Hematopoietic multipotent progenitor cell treated with erythropoietin and hydrocortisone succinate and interleukin-3 and kit ligand, for 17 days (in vitro differentiated cells): Measurements from ENCODE around the gene LVRN.

Source experiments
- DNase-seq: peaks from one replicate; pipeline ENCODE4 v3.0.0-alpha.2; 2015; ENCODE audit warnings: low spot score

LVRN gene

GRCh38 chr5:115961381-115962238, 665 bp upstream of the LVRN start:
- DNase-seq: no peak

GRCh38 chr5:115962565-115963402, 509 bp downstream of the LVRN start:
- no peak for DNase-seq

DNA sequence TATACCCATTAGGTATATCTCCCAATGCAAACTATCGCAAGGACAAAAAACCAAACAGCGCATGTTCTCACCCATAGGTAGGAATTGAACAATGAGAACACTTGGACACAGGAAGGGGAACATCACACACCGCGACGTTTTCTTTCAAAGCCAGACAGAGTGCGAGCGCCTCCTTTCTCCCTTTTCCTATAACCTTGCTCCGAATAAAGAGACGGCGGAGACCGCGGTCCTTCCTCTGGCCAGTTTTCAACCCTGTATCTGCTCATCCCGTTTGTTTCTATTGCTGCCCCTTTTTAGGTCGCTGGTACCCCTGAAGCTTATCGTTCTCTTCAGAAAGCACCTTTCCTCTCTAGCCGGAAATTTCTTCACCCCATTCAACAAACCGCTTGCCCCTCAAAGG, 1.3 kb downstream of the LVRN start:
- no peak for DNase-seq

DNA sequence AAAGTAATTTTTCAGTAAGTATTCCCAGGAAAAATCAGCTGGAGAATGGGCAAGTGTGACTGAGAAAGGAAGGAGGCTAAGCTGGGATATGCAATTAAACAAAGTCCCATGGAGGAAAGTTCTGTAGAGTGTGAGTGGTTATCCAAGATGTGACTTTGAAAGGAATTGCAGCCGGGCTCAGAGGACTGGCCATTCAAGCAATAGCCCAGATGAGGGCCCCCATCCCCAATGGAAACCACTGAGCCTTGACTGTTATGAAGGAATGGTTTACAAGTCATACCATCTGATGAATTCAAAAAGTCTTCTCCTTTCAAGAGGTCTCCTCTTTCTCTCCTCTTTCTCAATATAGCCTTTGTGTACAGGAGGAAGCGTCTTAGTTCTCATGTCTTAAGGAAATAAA, 6.5 kb downstream of the LVRN start:
- DNase-seq: no peak

GRCh38 chr5:115977096-115977495, 14.8 kb downstream of the LVRN start:
- no peak for DNase-seq

DNA sequence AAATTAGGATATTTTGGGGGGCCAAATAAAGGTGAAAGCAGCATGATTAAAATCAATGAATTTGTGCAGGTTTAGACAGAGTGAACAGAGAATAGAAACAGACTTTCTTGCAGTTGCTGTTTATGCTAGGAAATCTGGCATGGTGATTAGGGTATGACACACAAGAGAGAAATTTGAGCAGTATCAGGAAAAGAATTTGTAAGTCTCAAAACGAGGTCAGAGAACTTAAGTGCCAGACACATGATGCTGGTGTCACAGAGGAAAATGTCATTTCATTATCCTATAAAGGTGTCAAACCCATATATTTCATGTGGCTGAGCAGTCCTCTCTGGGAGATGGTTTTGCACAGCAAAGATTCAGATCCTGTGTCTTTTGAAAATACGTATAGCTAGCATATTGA, 15.7 kb downstream of the LVRN start:
- no peak for DNase-seq

DNA sequence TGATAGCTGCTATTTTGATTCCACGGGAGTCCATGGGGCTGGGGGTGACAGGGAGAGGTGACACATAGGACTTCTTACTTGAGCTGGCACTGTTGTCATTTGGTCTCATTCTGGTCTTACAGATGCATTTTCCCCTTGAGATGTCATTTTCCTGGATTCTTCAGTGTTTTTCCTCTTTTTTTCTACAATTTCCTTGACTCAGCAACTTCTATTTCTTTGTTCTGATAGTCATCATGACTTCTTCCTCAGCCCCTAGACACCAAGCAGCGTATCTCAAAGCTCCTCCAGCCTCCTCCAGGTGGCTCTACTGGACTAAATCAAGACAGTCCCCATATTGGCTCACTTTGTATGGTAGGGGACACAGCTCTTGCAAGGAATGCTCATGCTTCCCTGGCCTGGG, 16.5 kb downstream of the LVRN start:
- no peak for DNase-seq

GRCh38 chr5:115979201-115980041, 17.1 kb downstream of the LVRN start:
- no peak for DNase-seq

DNA sequence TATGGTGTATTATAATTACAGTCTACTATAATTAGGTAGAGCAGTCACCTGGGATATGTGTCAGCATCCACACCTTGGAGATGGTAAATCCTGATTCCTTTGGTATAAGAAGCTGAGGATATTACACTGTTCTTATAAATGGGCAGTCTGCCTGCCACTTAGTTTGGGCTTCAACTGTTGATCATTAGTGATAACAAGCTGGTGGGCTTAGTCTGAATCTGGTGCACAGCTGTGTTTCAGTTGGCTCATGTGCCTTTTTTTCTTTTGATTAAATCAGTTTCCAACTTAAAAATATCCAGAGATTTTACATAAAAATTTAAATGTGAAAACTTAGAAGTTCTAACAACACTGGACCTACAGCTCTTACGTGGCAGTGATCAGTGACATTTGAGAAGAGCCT, 21.2 kb downstream of the LVRN start:
- DNase-seq: no peak

- no peak for DNase-seq
Measured at GRCh38 chr5:115985802-115986757, 23.8 kb downstream of the LVRN start.

- DNase-seq: no peak
Measured at GRCh38 chr5:115988002-115988401, 25.7 kb downstream of the LVRN start.

- DNase-seq: no peak
Measured at GRCh38 chr5:115992848-115993350, 30.6 kb downstream of the LVRN start.

GRCh38 chr5:115995351-115995750, 33.1 kb downstream of the LVRN start:
- no peak for DNase-seq

DNA sequence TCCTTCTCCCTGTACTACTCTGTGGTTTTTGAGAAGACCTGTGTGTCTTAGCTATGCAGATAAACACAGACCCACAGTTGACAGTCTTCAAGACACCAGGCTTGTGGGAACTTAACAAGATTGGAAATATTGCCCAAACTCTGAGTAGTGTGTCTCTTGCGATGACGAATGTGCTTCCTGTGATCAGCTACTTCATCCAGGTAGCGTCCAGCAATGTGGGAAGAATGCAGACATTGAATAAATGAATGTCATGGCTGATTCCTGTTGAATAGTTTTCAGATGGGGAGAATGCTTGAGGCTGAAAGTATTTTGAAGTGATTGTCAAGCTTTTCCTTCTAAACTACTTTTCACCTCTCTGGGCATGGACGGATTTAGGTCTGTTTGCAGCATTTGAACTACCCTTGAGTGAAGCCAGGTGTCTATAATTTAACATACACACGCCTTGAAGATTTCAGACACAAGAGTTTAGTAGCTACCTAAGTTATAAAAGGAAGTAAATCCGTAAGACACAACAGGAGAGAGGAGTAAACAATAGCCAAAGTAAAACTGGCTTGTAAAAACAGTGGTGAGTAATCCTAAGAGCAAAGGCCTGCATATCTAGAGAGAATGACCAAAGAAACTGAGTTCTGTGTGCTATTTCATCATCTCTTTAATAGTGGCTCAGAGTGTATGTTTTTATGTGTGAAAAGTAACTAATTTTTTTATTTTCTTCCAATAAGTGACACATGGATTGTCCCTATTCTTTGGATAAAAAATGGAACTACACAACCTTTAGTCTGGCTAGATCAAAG, 40.0 kb downstream of the LVRN start:
- DNase-seq: no peak

- no peak for DNase-seq
Measured at GRCh38 chr5:116004248-116004647, 42.0 kb downstream of the LVRN start.

GRCh38 chr5:116009806-116010205, 47.5 kb downstream of the LVRN start:
- no peak for DNase-seq

DNA sequence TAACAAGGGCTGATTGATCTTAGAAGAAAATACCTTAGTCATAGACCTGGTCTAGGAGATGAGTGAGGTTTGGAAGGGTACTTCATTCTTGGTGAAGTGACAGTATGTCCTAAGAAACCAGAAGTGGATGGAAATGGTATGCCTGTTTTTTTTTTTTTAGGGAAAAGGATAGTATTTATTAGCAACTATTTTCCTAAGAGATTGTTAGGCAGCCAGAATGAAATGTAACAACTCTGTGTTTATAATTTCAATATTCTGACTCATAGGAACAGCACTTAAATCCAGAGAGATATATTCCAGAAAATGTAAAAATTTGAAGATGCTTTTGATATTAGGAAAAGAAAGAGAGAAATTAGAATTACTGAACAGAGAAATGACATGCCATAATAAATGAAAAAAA, 48.8 kb downstream of the LVRN start:
- no peak for DNase-seq

DNA sequence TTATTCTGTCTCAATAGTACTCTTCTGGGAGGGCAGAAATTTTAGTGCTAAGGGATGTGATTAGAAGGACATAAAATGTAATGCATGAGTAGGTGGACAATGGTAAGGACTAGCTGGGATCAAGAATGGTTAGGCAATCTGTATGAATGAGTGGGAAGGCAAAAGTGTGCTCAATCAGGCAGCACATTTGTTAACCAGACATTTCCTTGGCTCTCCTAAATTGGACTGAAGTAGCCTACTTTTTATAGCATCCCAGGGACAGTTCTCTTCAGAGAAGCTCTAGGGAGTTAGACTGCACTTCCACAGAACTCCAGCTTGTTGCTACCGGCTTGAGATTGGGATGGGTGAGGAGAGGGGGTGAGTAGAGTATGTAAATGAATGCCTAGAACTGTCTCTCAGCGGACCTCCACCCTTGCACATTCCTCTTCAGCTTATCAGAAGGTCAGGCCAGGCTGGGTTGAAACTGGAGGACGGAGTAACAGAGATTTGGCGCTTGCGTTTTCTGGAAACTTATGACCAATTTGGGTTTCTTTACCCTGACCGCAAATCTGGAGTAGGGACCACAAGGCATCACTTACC, 51.0 kb downstream of the LVRN start:
- DNase-seq: no peak

DNA sequence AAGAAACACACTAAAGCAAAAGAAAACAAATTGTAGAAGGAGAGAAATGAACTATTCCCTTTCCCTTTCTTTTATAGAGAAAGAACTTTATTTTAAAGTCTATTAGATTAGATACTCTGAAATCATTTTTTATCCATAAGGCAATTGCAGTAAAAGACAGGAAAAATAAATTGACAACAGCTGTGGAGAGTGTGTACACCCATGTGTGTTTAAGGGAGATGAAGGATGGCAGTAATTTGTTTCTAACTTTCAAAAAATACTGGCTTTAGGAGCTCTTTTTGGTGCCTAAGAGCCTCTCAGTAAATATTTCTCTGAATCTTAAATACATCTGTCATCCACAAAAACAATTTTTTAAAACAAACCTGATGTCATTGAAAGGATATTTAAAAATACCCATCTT, 51.7 kb downstream of the LVRN start:
- DNase-seq: no peak

DNA sequence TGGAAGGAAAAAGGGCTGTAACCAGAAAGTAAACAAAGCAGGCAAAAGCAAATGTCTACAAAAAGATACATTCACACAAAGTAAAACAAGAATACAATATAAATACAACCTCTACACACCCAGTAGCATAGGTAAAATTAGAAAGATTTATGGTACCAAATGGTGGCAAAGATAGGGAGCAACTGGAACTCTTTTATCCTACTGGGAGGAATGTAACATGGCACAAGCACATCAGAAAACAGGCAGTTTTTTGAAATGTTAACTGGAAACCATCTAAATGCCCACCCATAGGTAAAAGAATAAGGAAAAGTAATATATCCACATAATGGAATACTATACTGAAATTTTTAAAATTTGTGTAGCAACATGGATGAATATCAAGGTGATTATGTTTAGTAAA, 61.3 kb downstream of the LVRN start:
- no peak for DNase-seq
